ENCODE measurements around the gene CCDC183. TPM values are rescaled to one million over a fixed set of nuclear protein-coding genes. Genes with fewer than 3 reads are reported as not detected.

Gene CCDC183
- total RNA-seq (1 to 10 TPM in 1 of 2 donors, under 1 TPM in 1; 0.75 to 1.8 TPM), polyA plus RNA-seq (1 to 10 TPM in 1 of 2 donors, under 1 TPM in 1; 0.20 to 1.3 TPM)

DNA sequence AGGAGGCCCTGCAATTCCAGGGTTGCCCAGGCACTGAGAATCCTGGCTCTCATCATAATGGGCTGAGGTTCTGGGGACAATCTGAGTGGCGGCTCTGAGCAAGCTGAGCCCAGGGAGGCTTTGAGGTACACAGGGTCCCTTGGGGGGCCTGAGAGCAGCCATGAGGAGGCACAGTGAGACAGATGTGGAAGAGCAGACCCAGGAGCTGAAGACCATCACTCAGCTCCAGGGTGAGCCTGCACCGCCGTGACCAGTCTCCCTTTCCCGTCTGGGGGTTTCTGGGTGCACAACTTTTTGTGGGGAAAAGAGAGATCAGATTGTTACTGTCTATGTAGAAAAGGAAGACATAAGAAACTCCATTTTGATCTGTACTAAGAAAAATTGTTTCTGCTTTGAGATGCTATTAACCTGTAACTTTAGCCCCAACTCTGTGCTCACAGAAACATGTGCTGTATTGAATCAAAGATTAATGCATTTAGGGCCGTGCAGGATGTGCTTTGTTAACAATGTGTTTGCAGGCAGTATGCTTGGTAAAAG, at the start of gene CCDC183:
TSS of gene CCDC183 (plus strand) at position 101 of the 537 bp plus-strand sequence. CDS start at position 161, 60 bp downstream.
- WGBS, result 60% methylated on average over 5 of the region's 5 CpGs

More for the DNA sequence above, at the start of gene CCDC183:
- no peak within 1 kb of the TSS for H3K27ac ChIP-seq (ENCODE audit: low read depth in 1 of 2, low read length in 2 of 2)
- no peak for DNase-seq (ENCODE audit: low spot score)
- H3K27me3 ChIP-seq (ENCODE audit: control insufficient read depth in 4 of 4, insufficient read depth in 4 of 4, low read length in 3 of 4), result no peaks in the 10 kb centered on the region
- peaks cover 19 to 40% (median 35%) of the 10 kb centered on the region in 4 donors for H3K4me1 ChIP-seq (ENCODE audit: control insufficient read depth in 4 of 4, insufficient read depth in 4 of 4, low read length in 3 of 4)
- no peaks in the 10 kb centered on the region for H3K9me3 ChIP-seq (ENCODE audit: control insufficient read depth in 4 of 4, low read length in 3 of 4)
- TF ChIP-seq EGR1 (IDR thresholded peaks at IDR 0.05; ENCODE audit: low read depth in 2 of 2), result no peak
- no peak for TF ChIP-seq HNF4G (IDR thresholded peaks at IDR 0.05)
- TF ChIP-seq TAF1 (conservative IDR thresholded peaks at IDR 0.05), result no peak
- TF ChIP-seq JUND (IDR thresholded peaks at IDR 0.05), result no peak
- TF ChIP-seq YY1 (IDR thresholded peaks at IDR 0.05), result no peak
- no peak for TF ChIP-seq FOXA1 (IDR thresholded peaks at IDR 0.05)
- no peak for TF ChIP-seq HNF4A (conservative IDR thresholded peaks at IDR 0.05)
- TF ChIP-seq FOXA2 (IDR thresholded peaks at IDR 0.05), result no peak
- no peak for TF ChIP-seq GABPA (IDR thresholded peaks at IDR 0.05 in 1 of 2, conservative IDR thresholded peaks at IDR 0.05 in 1 of 2)
- TF ChIP-seq, protein P1, sequence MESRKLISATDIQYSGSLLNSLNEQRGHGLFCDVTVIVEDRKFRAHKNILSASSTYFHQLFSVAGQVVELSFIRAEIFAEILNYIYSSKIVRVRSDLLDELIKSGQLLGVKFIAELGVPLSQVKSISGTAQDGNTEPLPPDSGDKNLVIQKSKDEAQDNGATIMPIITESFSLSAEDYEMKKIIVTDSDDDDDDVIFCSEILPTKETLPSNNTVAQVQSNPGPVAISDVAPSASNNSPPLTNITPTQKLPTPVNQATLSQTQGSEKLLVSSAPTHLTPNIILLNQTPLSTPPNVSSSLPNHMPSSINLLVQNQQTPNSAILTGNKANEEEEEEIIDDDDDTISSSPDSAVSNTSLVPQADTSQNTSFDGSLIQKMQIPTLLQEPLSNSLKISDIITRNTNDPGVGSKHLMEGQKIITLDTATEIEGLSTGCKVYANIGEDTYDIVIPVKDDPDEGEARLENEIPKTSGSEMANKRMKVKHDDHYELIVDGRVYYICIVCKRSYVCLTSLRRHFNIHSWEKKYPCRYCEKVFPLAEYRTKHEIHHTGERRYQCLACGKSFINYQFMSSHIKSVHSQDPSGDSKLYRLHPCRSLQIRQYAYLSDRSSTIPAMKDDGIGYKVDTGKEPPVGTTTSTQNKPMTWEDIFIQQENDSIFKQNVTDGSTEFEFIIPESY (IDR thresholded peaks at IDR 0.05), result no peak
- TF ChIP-seq, protein P2, sequence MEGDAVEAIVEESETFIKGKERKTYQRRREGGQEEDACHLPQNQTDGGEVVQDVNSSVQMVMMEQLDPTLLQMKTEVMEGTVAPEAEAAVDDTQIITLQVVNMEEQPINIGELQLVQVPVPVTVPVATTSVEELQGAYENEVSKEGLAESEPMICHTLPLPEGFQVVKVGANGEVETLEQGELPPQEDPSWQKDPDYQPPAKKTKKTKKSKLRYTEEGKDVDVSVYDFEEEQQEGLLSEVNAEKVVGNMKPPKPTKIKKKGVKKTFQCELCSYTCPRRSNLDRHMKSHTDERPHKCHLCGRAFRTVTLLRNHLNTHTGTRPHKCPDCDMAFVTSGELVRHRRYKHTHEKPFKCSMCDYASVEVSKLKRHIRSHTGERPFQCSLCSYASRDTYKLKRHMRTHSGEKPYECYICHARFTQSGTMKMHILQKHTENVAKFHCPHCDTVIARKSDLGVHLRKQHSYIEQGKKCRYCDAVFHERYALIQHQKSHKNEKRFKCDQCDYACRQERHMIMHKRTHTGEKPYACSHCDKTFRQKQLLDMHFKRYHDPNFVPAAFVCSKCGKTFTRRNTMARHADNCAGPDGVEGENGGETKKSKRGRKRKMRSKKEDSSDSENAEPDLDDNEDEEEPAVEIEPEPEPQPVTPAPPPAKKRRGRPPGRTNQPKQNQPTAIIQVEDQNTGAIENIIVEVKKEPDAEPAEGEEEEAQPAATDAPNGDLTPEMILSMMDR (IDR thresholded peaks at IDR 0.05; ENCODE audit: low read depth, low read length, missing input control), result no peak
- TF ChIP-seq, protein P3, sequence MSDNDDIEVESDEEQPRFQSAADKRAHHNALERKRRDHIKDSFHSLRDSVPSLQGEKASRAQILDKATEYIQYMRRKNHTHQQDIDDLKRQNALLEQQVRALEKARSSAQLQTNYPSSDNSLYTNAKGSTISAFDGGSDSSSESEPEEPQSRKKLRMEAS (IDR thresholded peaks at IDR 0.05), result no peak
- TF ChIP-seq SP1 (IDR thresholded peaks at IDR 0.05), result no peak
- TF ChIP-seq, protein P4, sequence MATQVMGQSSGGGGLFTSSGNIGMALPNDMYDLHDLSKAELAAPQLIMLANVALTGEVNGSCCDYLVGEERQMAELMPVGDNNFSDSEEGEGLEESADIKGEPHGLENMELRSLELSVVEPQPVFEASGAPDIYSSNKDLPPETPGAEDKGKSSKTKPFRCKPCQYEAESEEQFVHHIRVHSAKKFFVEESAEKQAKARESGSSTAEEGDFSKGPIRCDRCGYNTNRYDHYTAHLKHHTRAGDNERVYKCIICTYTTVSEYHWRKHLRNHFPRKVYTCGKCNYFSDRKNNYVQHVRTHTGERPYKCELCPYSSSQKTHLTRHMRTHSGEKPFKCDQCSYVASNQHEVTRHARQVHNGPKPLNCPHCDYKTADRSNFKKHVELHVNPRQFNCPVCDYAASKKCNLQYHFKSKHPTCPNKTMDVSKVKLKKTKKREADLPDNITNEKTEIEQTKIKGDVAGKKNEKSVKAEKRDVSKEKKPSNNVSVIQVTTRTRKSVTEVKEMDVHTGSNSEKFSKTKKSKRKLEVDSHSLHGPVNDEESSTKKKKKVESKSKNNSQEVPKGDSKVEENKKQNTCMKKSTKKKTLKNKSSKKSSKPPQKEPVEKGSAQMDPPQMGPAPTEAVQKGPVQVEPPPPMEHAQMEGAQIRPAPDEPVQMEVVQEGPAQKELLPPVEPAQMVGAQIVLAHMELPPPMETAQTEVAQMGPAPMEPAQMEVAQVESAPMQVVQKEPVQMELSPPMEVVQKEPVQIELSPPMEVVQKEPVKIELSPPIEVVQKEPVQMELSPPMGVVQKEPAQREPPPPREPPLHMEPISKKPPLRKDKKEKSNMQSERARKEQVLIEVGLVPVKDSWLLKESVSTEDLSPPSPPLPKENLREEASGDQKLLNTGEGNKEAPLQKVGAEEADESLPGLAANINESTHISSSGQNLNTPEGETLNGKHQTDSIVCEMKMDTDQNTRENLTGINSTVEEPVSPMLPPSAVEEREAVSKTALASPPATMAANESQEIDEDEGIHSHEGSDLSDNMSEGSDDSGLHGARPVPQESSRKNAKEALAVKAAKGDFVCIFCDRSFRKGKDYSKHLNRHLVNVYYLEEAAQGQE (IDR thresholded peaks at IDR 0.05), result no peak
- TF ChIP-seq NR2F2 (IDR thresholded peaks at IDR 0.05), result no peak
- TF ChIP-seq RXRA (IDR thresholded peaks at IDR 0.05), result no peak
- no peak for TF ChIP-seq RAD21 (IDR thresholded peaks at IDR 0.05)
- TF ChIP-seq, protein P5, sequence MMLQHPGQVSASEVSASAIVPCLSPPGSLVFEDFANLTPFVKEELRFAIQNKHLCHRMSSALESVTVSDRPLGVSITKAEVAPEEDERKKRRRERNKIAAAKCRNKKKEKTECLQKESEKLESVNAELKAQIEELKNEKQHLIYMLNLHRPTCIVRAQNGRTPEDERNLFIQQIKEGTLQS (IDR thresholded peaks at IDR 0.05), result no peak
- peaks cover 0 to 2% (median under 1%) of the 10 kb centered on the region in 4 donors for H3K36me3 ChIP-seq (ENCODE audit: control insufficient read depth in 4 of 4, insufficient read depth in 3 of 4, low read depth in 1 of 4, low read length in 3 of 4)
- no peak within 1 kb of the TSS for H3K4me3 ChIP-seq (ENCODE audit: low read depth in 1 of 3, low read length in 3 of 3)
- no peak within 1 kb of the TSS for H3K9ac ChIP-seq (ENCODE audit: low read depth in 1 of 2, low read length in 2 of 2)
